ENCODE data around the gene TBL3.
"Not testable (repeated sequence)": the region's sequence is repeated elsewhere in the genome, so short reads cannot be mapped to it uniquely, and the experiment has no call there.

TBL3 gene

GRCh38 chr16:1950047-1950446 is 21.8 kb upstream of the TBL3 start (continued):
- TF ChIP-seq ZNF645 (tag by site-specific recombination; IDR thresholded peaks at IDR 0.05) = no peak
- TF ChIP-seq ZNF37A (tag by site-specific recombination; IDR thresholded peaks at IDR 0.05) = no peak
- no peak for TF ChIP-seq ZSCAN18 (tag by site-specific recombination; IDR thresholded peaks at IDR 0.05)
- TF ChIP-seq ZNF530 (tag by site-specific recombination; IDR thresholded peaks at IDR 0.05; ENCODE audit: low read depth) = no peak
- TF ChIP-seq ZNF354C (tag by site-specific recombination; IDR thresholded peaks at IDR 0.05; ENCODE audit: borderline replicate concordance, low read depth) = no peak
- TF ChIP-seq MYNN (tag by site-specific recombination; IDR thresholded peaks at IDR 0.05; ENCODE audit: borderline replicate concordance) = no peak
- no peak for TF ChIP-seq ZBTB20 (tag by site-specific recombination; IDR thresholded peaks at IDR 0.05)
- no peak for TF ChIP-seq ZXDB (tag by site-specific recombination; IDR thresholded peaks at IDR 0.05)
- TF ChIP-seq ZNF211 (tag by site-specific recombination; IDR thresholded peaks at IDR 0.05; ENCODE audit: low read depth) = no peak
- no peak for TF ChIP-seq ZNF792 (tag by site-specific recombination; IDR thresholded peaks at IDR 0.05)

- ChIA-PET CTCF (no interaction called here), POLR2A (interaction anchor here (0.6 to 3.5 kb wide), 3 partner anchors 10 to 48 kb away, joined by 7 to 19 read pairs (median 7); partner anchors contain the start of genes NDUFB10 and RPS2)
- H3K9me3 ChIP-seq (ENCODE audit: control insufficient read depth, insufficient read depth, low read depth, low read length) = no peaks in the 10 kb centered on the region
- H3K27ac ChIP-seq (ENCODE audit: extremely low read depth, low read depth, low read length) = no peak overlapping the region
- no peak for TF ChIP-seq ZNF707 (tag by site-specific recombination; IDR thresholded peaks at IDR 0.05)
- no peak for TF ChIP-seq GLI4 (tag by site-specific recombination; IDR thresholded peaks at IDR 0.05)
- no peak for TF ChIP-seq ZNF510 (tag by site-specific recombination; IDR thresholded peaks at IDR 0.05; ENCODE audit: insufficient replicate concordance)
- TF ChIP-seq ZNF426 (tag by site-specific recombination; IDR thresholded peaks at IDR 0.05) = no peak
- no peak for TF ChIP-seq ZNF513 (tag by site-specific recombination; IDR thresholded peaks at IDR 0.05)
- H3K4me1 ChIP-seq (ENCODE audit: control insufficient read depth, insufficient read depth, low read length) = no peaks in the 10 kb centered on the region
- no peaks in the 10 kb centered on the region for H3K36me3 ChIP-seq (ENCODE audit: control insufficient read depth in 2 of 2, insufficient read depth in 1 of 2, low read length in 2 of 2)
- no peak overlapping the region for H3K4me3 ChIP-seq (ENCODE audit: low read depth, low read length)
Measured at GRCh38 chr16:1950559-1950958, 21.3 kb upstream of the TBL3 start.

GRCh38 chr16:1953734-1954133 is 18.1 kb upstream of the TBL3 start:
- Histone ChIP-seq H3K4me3 (ENCODE audit: low read depth, low read length) (no peak overlapping the region), H3K4me1 (ENCODE audit: control insufficient read depth, insufficient read depth, low read length) (no peaks in the 10 kb centered on the region), H3K27ac (ENCODE audit: extremely low read depth, low read depth, low read length) (no peak overlapping the region), H3K36me3 (ENCODE audit: control insufficient read depth in 2 of 2, insufficient read depth in 1 of 2, low read length in 2 of 2) (no peaks in the 10 kb centered on the region), H3K9me3 (ENCODE audit: control insufficient read depth, insufficient read depth, low read depth, low read length) (no peaks in the 10 kb centered on the region)
- POLR2A ChIA-PET = no interaction called here
- CTCF ChIA-PET = interaction anchor here (0.6 to 1.0 kb wide), 2 partner anchors 10 to 106 kb away, joined by 3 to 5 read pairs; no protein-coding TSS in a partner anchor
- TF ChIP-seq ZNF548 (tag by site-specific recombination; IDR thresholded peaks at IDR 0.05) = no peak
- no peak for TF ChIP-seq IKZF3 (tag by site-specific recombination; IDR thresholded peaks at IDR 0.05)

- CTCF ChIA-PET = interaction anchor here (0.6 to 2.1 kb wide), 6 partner anchors 12 to 240 kb away, joined by 3 to 4 read pairs (median 3); partner anchors contain the start of gene MSRB1
Measured at GRCh38 chr16:1957434-1958142, 14.3 kb upstream of the TBL3 start.

GRCh38 chr16:1958143-1958491 is 13.7 kb upstream of the TBL3 start:
- not testable (repeated sequence) for H3K4me1 ChIP-seq (ENCODE audit: control insufficient read depth, insufficient read depth, low read length); H3K27ac ChIP-seq (ENCODE audit: extremely low read depth, low read depth, low read length); H3K9me3 ChIP-seq (ENCODE audit: control insufficient read depth, insufficient read depth, low read depth, low read length); H3K4me3 ChIP-seq (ENCODE audit: low read depth, low read length)
- CTCF ChIA-PET = interaction anchor here (0.6 to 2.1 kb wide), 7 partner anchors 13 to 240 kb away, joined by 3 to 4 read pairs (median 3); partner anchors contain the start of gene MSRB1
- POLR2A ChIA-PET = interaction anchor here (0.6 to 1.3 kb wide), 6 partner anchors 15 to 1616 kb away, joined by 3 to 8 read pairs (median 4); partner anchors contain the start of genes MSRB1 and TRAF7
- peaks cover 0 to 22% of the 10 kb centered on the region in 2 experiments; a peak in 1 of 3 replicates for H3K36me3 ChIP-seq (ENCODE audit: control insufficient read depth in 2 of 2, insufficient read depth in 1 of 2, low read length in 2 of 2)

More at GRCh38 chr16:1957434-1958142, 14.3 kb upstream of the TBL3 start:
- H3K9me3 ChIP-seq (ENCODE audit: control insufficient read depth, insufficient read depth, low read depth, low read length); H3K4me3 ChIP-seq (ENCODE audit: low read depth, low read length); H3K4me1 ChIP-seq (ENCODE audit: control insufficient read depth, insufficient read depth, low read length); H3K27ac ChIP-seq (ENCODE audit: extremely low read depth, low read depth, low read length): not testable (repeated sequence)
- H3K36me3 ChIP-seq (ENCODE audit: control insufficient read depth in 2 of 2, insufficient read depth in 1 of 2, low read length in 2 of 2) = peaks cover 0 to 17% of the 10 kb centered on the region in 2 experiments; a peak in 1 of 3 replicates
- POLR2A ChIA-PET = interaction anchor here (0.6 to 1.3 kb wide), 6 partner anchors 14 to 1615 kb away, joined by 3 to 8 read pairs (median 4); partner anchors contain the start of genes MSRB1 and TRAF7

Data from HEK293 (cell line).